Keratinocyte (primary cell): ENCODE data around the gene DCP1B.

Experiments
- CTCF ChIP-seq, 3 experiments: IDR thresholded peaks in 1 of 3; conservative IDR thresholded peaks in 1 of 3; optimal IDR thresholded peaks in 1 of 3; 2 replicates in 2 of 3; 3 replicates in 1 of 3; pipeline versions ENCODE3 to v1.5.1; 2011; ENCODE audit warnings: low read length in 3 of 3, mild to moderate bottlenecking in 3 of 3, moderate library complexity in 2 of 3, control low read depth in 1 of 3, inconsistent platforms in 1 of 3; ENCODE audit not compliant: insufficient read depth in 2 of 3; ENCODE audit errors: extremely low read depth in 1 of 3
- EZH2 ChIP-seq: IDR thresholded peaks from one replicate; pipeline ENCODE4 v1.6.1; 2012; ENCODE audit warnings: inconsistent platforms, mild to moderate bottlenecking, low read length, moderate library complexity

GRCh38 chr12:2032506-2032905 is 28.2 kb upstream of the DCP1B start:
- TF ChIP-seq CTCF (optimal IDR thresholded peaks at IDR 0.05 in 1 of 3, IDR thresholded peaks at IDR 0.05 in 1 of 3, conservative IDR thresholded peaks at IDR 0.05 in 1 of 3; ENCODE audit: extremely low read depth in 1 of 3, insufficient read depth in 2 of 3, low read length in 3 of 3) (no peak), EZH2 (no peak)
